Measurements from ENCODE around the gene BSX.

The BSX gene

GRCh38 chr11:123006860-123007542 lies 25.4 kb upstream of the BSX start:
- DNase-seq (ENCODE audit: extremely low spot score) = no peak
- no peak for TF ChIP-seq BHLHE40 (IDR thresholded peaks at IDR 0.05; ENCODE audit: borderline replicate concordance)
- no peak for TF ChIP-seq ELF4 (IDR thresholded peaks at IDR 0.05)
- no peak for TF ChIP-seq ZNF384 (IDR thresholded peaks at IDR 0.05)
- no peak for TF ChIP-seq FOXK2 (IDR thresholded peaks at IDR 0.05)
- TF ChIP-seq SP1 (IDR thresholded peaks at IDR 0.05) = no peak
- TF ChIP-seq SUZ12 (IDR thresholded peaks at IDR 0.05) = no peak
- no peak for TF ChIP-seq TARDBP (IDR thresholded peaks at IDR 0.05)
- no peak for TF ChIP-seq FOXM1 (IDR thresholded peaks at IDR 0.05; ENCODE audit: borderline replicate concordance)
- TF ChIP-seq CTBP1 (IDR thresholded peaks at IDR 0.05; ENCODE audit: borderline replicate concordance) = no peak
- TF ChIP-seq HDGF (IDR thresholded peaks at IDR 0.05; ENCODE audit: borderline replicate concordance) = no peak
- TF ChIP-seq L3MBTL2 (conservative IDR thresholded peaks at IDR 0.05) = no peak
- ChIA-PET CTCF (interaction anchor here (0.7 kb wide), 1 partner anchor 695 kb away, joined by 3 read pairs; no protein-coding TSS in a partner anchor), POLR2A (no interaction called here)

GRCh38 chr11:123000721-123001120 lies 19.1 kb upstream of the BSX start:
- DNase-seq (ENCODE audit: extremely low spot score) = no peak
- CTCF ChIA-PET = no interaction called here
- TF ChIP-seq HDGF (IDR thresholded peaks at IDR 0.05; ENCODE audit: borderline replicate concordance) (no peak), NFRKB (IDR thresholded peaks at IDR 0.05) (no peak), L3MBTL2 (conservative IDR thresholded peaks at IDR 0.05) (no peak), ARNT (IDR thresholded peaks at IDR 0.05) (no peak), FOXK2 (IDR thresholded peaks at IDR 0.05) (no peak), BHLHE40 (IDR thresholded peaks at IDR 0.05; ENCODE audit: borderline replicate concordance) (no peak), ZNF384 (IDR thresholded peaks at IDR 0.05) (no peak), LEF1 (IDR thresholded peaks at IDR 0.05; ENCODE audit: borderline replicate concordance) (no peak), SUZ12 (IDR thresholded peaks at IDR 0.05) (no peak), FOXM1 (IDR thresholded peaks at IDR 0.05; ENCODE audit: borderline replicate concordance) (no peak)
- POLR2A ChIA-PET = no interaction called here

GRCh38 chr11:122998727-122999366 lies 17.2 kb upstream of the BSX start:
- POLR2A ChIA-PET = no interaction called here
- CTCF ChIA-PET = interaction anchor here (0.6 kb wide), 1 partner anchor 420 kb away, joined by 3 read pairs; no protein-coding TSS in a partner anchor
- DNase-seq (ENCODE audit: extremely low spot score) = no peak
- TF ChIP-seq LEF1 (IDR thresholded peaks at IDR 0.05; ENCODE audit: borderline replicate concordance) = no peak
- TF ChIP-seq CTBP1 (IDR thresholded peaks at IDR 0.05; ENCODE audit: borderline replicate concordance) = no peak
- TF ChIP-seq FOXA1 (IDR thresholded peaks at IDR 0.05) = no peak
- no peak for TF ChIP-seq FOXM1 (IDR thresholded peaks at IDR 0.05; ENCODE audit: borderline replicate concordance)

- TF ChIP-seq LEF1 (IDR thresholded peaks at IDR 0.05; ENCODE audit: borderline replicate concordance) (no peak), NFRKB (IDR thresholded peaks at IDR 0.05) (no peak), ZNF384 (IDR thresholded peaks at IDR 0.05) (no peak), HDGF (IDR thresholded peaks at IDR 0.05; ENCODE audit: borderline replicate concordance) (no peak), BHLHE40 (IDR thresholded peaks at IDR 0.05; ENCODE audit: borderline replicate concordance) (no peak), SUZ12 (IDR thresholded peaks at IDR 0.05) (no peak), L3MBTL2 (conservative IDR thresholded peaks at IDR 0.05) (no peak), CTBP1 (IDR thresholded peaks at IDR 0.05; ENCODE audit: borderline replicate concordance) (no peak), FOXM1 (IDR thresholded peaks at IDR 0.05; ENCODE audit: borderline replicate concordance) (no peak), ELF4 (IDR thresholded peaks at IDR 0.05) (no peak)
- no peak for DNase-seq (ENCODE audit: extremely low spot score)
- CTCF ChIA-PET = interaction anchor here (1.1 kb wide), 1 partner anchor 28 kb away, joined by 3 read pairs; no protein-coding TSS in a partner anchor
- POLR2A ChIA-PET = no interaction called here
Measured at GRCh38 chr11:122995526-122995925, 13.9 kb upstream of the BSX start.

GRCh38 chr11:122984186-122985011 lies 2.8 kb upstream of the BSX start:
- TF ChIP-seq FOXA1 (IDR thresholded peaks at IDR 0.05) (no peak), CTBP1 (IDR thresholded peaks at IDR 0.05; ENCODE audit: borderline replicate concordance) (no peak), FOXK2 (IDR thresholded peaks at IDR 0.05) (no peak), FOXM1 (IDR thresholded peaks at IDR 0.05; ENCODE audit: borderline replicate concordance) (no peak), ARNT (IDR thresholded peaks at IDR 0.05) (no peak), BHLHE40 (IDR thresholded peaks at IDR 0.05; ENCODE audit: borderline replicate concordance) (no peak), LEF1 (IDR thresholded peaks at IDR 0.05; ENCODE audit: borderline replicate concordance) (no peak)
- no peak for DNase-seq (ENCODE audit: extremely low spot score)
- ChIA-PET POLR2A (no interaction called here), CTCF (no interaction called here)

- DNase-seq (ENCODE audit: extremely low spot score) = no peak
- ChIA-PET POLR2A (no interaction called here), CTCF (no interaction called here)
- no peak for TF ChIP-seq FOXA1 (IDR thresholded peaks at IDR 0.05)
- no peak for TF ChIP-seq CTBP1 (IDR thresholded peaks at IDR 0.05; ENCODE audit: borderline replicate concordance)
- no peak for TF ChIP-seq SUZ12 (IDR thresholded peaks at IDR 0.05)
Measured at GRCh38 chr11:122983438-122984185, 2.0 kb upstream of the BSX start.

- DNase-seq (ENCODE audit: extremely low spot score) = no peak
- no peak for TF ChIP-seq CTBP1 (IDR thresholded peaks at IDR 0.05; ENCODE audit: borderline replicate concordance)
- TF ChIP-seq FOXK2 (IDR thresholded peaks at IDR 0.05) = no peak
- no peak for TF ChIP-seq ZNF384 (IDR thresholded peaks at IDR 0.05)
- TF ChIP-seq L3MBTL2 (conservative IDR thresholded peaks at IDR 0.05) = no peak
- TF ChIP-seq NFRKB (IDR thresholded peaks at IDR 0.05) = no peak
- TF ChIP-seq SUZ12 (IDR thresholded peaks at IDR 0.05) = no peak
- ChIA-PET CTCF (no interaction called here), POLR2A (no interaction called here)
Measured at GRCh38 chr11:122979815-122980595, 1.6 kb downstream of the BSX start.
